Liver (tissue), 9 donors: Measurements from ENCODE around the gene OLFML2A. TPM values are rescaled to one million over a fixed set of nuclear protein-coding genes. Genes with fewer than 3 reads are reported as not detected.

ENCODE experiments used
- DNase-seq: peaks from one replicate; pipeline ENCODE4 v3.0.0-alpha.2; 2017; ENCODE audit warnings: low spot score
- H3K27ac ChIP-seq, 2 donors: one replicate each; pipeline ENCODE4 v1.7.0; 2013; ENCODE audit warnings: inconsistent platforms in 2 of 2, low read length in 2 of 2, control low read depth in 1 of 2, low read depth in 1 of 2, mild to moderate bottlenecking in 1 of 2
- H3K27me3 ChIP-seq, 4 donors: one replicate each; pipeline versions ENCODE4 v1.6.1 to v1.7.0; 2013; ENCODE audit warnings: low read length in 3 of 4, inconsistent platforms in 1 of 4, mild to moderate bottlenecking in 1 of 4, moderate library complexity in 1 of 4; ENCODE audit not compliant: control insufficient read depth in 4 of 4, insufficient read depth in 4 of 4
- H3K36me3 ChIP-seq, 4 donors: one replicate each; pipeline versions ENCODE4 v1.6.1 to v1.7.0; 2013; ENCODE audit warnings: low read length in 3 of 4, mild to moderate bottlenecking in 3 of 4, low read depth in 1 of 4, moderate library complexity in 1 of 4; ENCODE audit not compliant: control insufficient read depth in 4 of 4, insufficient read depth in 3 of 4
- H3K4me1 ChIP-seq, 4 donors: one replicate each; pipeline versions ENCODE4 v1.6.1 to v1.7.0; 2013; ENCODE audit warnings: low read length in 3 of 4, mild to moderate bottlenecking in 3 of 4, moderate library complexity in 1 of 4; ENCODE audit not compliant: control insufficient read depth in 4 of 4, insufficient read depth in 4 of 4
- H3K4me3 ChIP-seq, 3 donors: one replicate each; pipeline versions ENCODE4 v1.6.1 to v1.7.0; 2013; ENCODE audit warnings: low read length in 3 of 3, control low read depth in 1 of 3, low read depth in 1 of 3, mild to moderate bottlenecking in 1 of 3
- H3K9ac ChIP-seq, 2 donors: one replicate each; pipeline ENCODE4 v1.7.0; 2013; ENCODE audit warnings: low read length in 2 of 2, mild to moderate bottlenecking in 2 of 2, moderate library complexity in 2 of 2, control low read depth in 1 of 2, low read depth in 1 of 2
- H3K9me3 ChIP-seq, 4 donors: one replicate each; pipeline versions ENCODE4 v1.6.1 to v1.7.0; 2013; ENCODE audit warnings: low read length in 3 of 4; ENCODE audit not compliant: control insufficient read depth in 4 of 4
- FOXA2 ChIP-seq: IDR thresholded peaks from 2 replicates; pipeline ENCODE4 v1.6.1; 2016; ENCODE audit warnings: antibody characterized with exemption
- GABPA ChIP-seq, 2 donors: IDR thresholded peaks in 1 of 2; conservative IDR thresholded peaks in 1 of 2; 2 replicates each; pipeline ENCODE4 v1.6.1; 2016; ENCODE audit warnings: antibody characterized with exemption in 2 of 2, mild to moderate bottlenecking in 1 of 2, moderate library complexity in 1 of 2
- HNF4G ChIP-seq: IDR thresholded peaks from 2 replicates; pipeline ENCODE4 v1.6.1; 2016; ENCODE audit warnings: antibody characterized with exemption
- JUND ChIP-seq, 2 donors: IDR thresholded peaks; 2 replicates each; pipeline ENCODE4 v1.6.1; 2016; ENCODE audit warnings: antibody characterized with exemption in 2 of 2
- NR2F2 ChIP-seq: IDR thresholded peaks from 2 replicates; pipeline ENCODE4 v1.6.1; 2016; ENCODE audit warnings: antibody characterized with exemption
- REST ChIP-seq: IDR thresholded peaks from 2 replicates; pipeline ENCODE4 v1.6.1; 2016; ENCODE audit warnings: antibody characterized with exemption, mild to moderate bottlenecking
- RXRA ChIP-seq, 2 donors: IDR thresholded peaks; 2 replicates each; pipeline ENCODE4 v1.6.1; 2017 to 2018; ENCODE audit warnings: antibody characterized with exemption in 2 of 2, mild to moderate bottlenecking in 1 of 2
- SP1 ChIP-seq: IDR thresholded peaks from 2 replicates; pipeline ENCODE4 v1.6.1; 2018; ENCODE audit warnings: antibody characterized with exemption, mild to moderate bottlenecking
- TAF1 ChIP-seq: conservative IDR thresholded peaks from 2 replicates; pipeline ENCODE4 v1.6.1; 2016; ENCODE audit warnings: antibody characterized with exemption, mild to moderate bottlenecking
- YY1 ChIP-seq: IDR thresholded peaks from 2 replicates; pipeline ENCODE4 v1.6.1; 2016; ENCODE audit warnings: antibody characterized with exemption, mild to moderate bottlenecking
- ZBTB33 ChIP-seq: IDR thresholded peaks from 2 replicates; pipeline ENCODE4 v1.6.1; 2016; ENCODE audit warnings: antibody characterized with exemption
- WGBS: extraction: QIAGEN DNeasy Blood & Tissue Kit; methylation state at CpG from one replicate; pipeline ENCODE4 v1.1.7; 2013; 5-methylcytosine and 5-hydroxymethylcytosine counted together
- polyA plus RNA-seq, 2 donors: library from polyadenylated mRNA; stranded (reverse) in 1 of 2; unstranded in 1 of 2; fragments of 200-250 nt in 1 of 2; fragments of >200 nt in 1 of 2; fragmentation: Nextera tagmentation in 1 of 2; extraction: Ambion mirVana in 1 of 2; gene quantifications; one replicate each; pipeline versions ENCODE4 v1.2.1 to v1.2.3, GENCODE V29; 2013 to 2015
- total RNA-seq, 2 donors: library from RNA; depleted of rRNA; stranded (reverse); fragments of >200 nt; gene quantifications; one replicate each; pipeline ENCODE4 v1.2.3, GENCODE V29; 2014
- TF ChIP-seq, protein P1 (sequence below): IDR thresholded peaks from 2 replicates; pipeline ENCODE4 v1.6.1; 2016; ENCODE audit warnings: antibody characterized with exemption
- TF ChIP-seq, protein P2 (sequence below): fragments of 150-350 bp; IDR thresholded peaks from 2 replicates; pipeline ENCODE4 v1.5.1; 2017; ENCODE audit warnings: improper control_type of control experiment, low read depth, low read length; ENCODE audit not compliant: missing input control
- donor health status: healthy.
- donor health status: healthy.
- donor health status: healthy.
- donor health status: healthy.
- donor health status: healthy.

OLFML2A gene
- total and polyA plus RNA-seq, 4 donors: 0.15 to 1.1 (median 0.53) TPM

- H3K27me3 ChIP-seq: no peaks in the 10 kb centered on the region
- no peak overlapping the region for H3K27ac ChIP-seq
- TF ChIP-seq, protein P1, sequence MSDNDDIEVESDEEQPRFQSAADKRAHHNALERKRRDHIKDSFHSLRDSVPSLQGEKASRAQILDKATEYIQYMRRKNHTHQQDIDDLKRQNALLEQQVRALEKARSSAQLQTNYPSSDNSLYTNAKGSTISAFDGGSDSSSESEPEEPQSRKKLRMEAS: no peak
- TF ChIP-seq ZBTB33: no peak
- no peak for TF ChIP-seq FOXA2
- no peak for TF ChIP-seq JUND (IDR thresholded peaks at IDR 0.05)
- TF ChIP-seq GABPA (IDR thresholded peaks at IDR 0.05 in 1 of 2, conservative IDR thresholded peaks at IDR 0.05 in 1 of 2): no peak
- WGBS: 85% methylated on average over 3 of the region's 3 CpGs
- no peak for DNase-seq
- H3K36me3 ChIP-seq: no peaks in the 10 kb centered on the region
- H3K4me1 ChIP-seq: no peaks in the 10 kb centered on the region
- H3K4me3 ChIP-seq: no peak overlapping the region
- H3K9ac ChIP-seq: no peak overlapping the region
- H3K9me3 ChIP-seq: no peaks in the 10 kb centered on the region
Measured at GRCh38 chr9:124788542-124789217, 11.7 kb downstream of the OLFML2A start.

DNA sequence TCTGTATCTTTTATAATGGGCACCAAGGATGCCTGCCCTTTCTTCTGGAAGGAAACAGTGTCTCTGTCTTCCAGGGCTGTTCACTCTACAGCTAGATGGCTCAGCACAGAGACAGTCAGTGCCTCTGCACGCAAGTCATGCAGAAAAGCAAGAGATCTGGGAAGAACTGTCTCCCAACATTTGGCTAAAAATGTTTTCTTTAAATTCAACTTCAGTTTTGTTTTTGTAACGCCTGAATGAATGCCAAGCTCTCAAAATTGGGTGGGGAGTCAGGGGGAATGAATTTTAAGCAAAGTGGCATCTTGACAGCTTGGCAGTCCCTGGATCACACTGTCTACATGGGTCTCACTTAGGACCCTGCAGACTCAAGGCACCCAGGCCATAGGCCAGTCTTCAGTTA, 12.6 kb downstream of the OLFML2A start:
- TF ChIP-seq ZBTB33 (no peak), JUND (IDR thresholded peaks at IDR 0.05) (no peak), FOXA2 (no peak), RXRA (IDR thresholded peaks at IDR 0.05) (no peak), TAF1 (no peak), YY1 (no peak), REST (no peak), HNF4G (no peak), NR2F2 (no peak), SP1 (no peak)
- TF ChIP-seq, protein P1: no peak
- TF ChIP-seq, protein P2, sequence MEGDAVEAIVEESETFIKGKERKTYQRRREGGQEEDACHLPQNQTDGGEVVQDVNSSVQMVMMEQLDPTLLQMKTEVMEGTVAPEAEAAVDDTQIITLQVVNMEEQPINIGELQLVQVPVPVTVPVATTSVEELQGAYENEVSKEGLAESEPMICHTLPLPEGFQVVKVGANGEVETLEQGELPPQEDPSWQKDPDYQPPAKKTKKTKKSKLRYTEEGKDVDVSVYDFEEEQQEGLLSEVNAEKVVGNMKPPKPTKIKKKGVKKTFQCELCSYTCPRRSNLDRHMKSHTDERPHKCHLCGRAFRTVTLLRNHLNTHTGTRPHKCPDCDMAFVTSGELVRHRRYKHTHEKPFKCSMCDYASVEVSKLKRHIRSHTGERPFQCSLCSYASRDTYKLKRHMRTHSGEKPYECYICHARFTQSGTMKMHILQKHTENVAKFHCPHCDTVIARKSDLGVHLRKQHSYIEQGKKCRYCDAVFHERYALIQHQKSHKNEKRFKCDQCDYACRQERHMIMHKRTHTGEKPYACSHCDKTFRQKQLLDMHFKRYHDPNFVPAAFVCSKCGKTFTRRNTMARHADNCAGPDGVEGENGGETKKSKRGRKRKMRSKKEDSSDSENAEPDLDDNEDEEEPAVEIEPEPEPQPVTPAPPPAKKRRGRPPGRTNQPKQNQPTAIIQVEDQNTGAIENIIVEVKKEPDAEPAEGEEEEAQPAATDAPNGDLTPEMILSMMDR: no peak

More for the DNA sequence above, 12.6 kb downstream of the OLFML2A start:
- 86% methylated on average over 2 of the region's 2 CpGs for WGBS
- Histone ChIP-seq H3K9me3 (no peaks in the 10 kb centered on the region), H3K4me1 (no peaks in the 10 kb centered on the region), H3K4me3 (no peak overlapping the region), H3K9ac (no peak overlapping the region), H3K27ac (no peak overlapping the region), H3K36me3 (no peaks in the 10 kb centered on the region), H3K27me3 (no peaks in the 10 kb centered on the region)
- no peak for DNase-seq
